HepG2 (cell line): ENCODE results near the gene PHACTR1. TPM values are rescaled to one million over a fixed set of nuclear protein-coding genes. Genes with fewer than 3 reads are reported as not detected.

Experiments
- ATAC-seq: fragments of 200-7000 bp; cut with Tn5 transposase; 3 replicates; pipeline ENCODE4 v1.9.1; 2020; ENCODE audit warnings: mild to moderate bottlenecking, moderate library complexity
- BruUV-seq: library from RNA; stranded (reverse); fragments of 400-500 nt; replicated peaks from 2 replicates; lab custom pipeline; 2021; lab: Mats Ljungman, UMichigan
- CTCF ChIA-PET: fragments of 300-600 bp; formaldehyde crosslinking; extraction: SDS; loops from one replicate; lab custom pipeline; 2021; ENCODE audit warnings: low total read pairs, inconsistent platforms, low intra/inter-chr PET ratio; lab: Yijun Ruan, JAX
- POLR2A ChIA-PET: fragments of 350-600 bp; sonication (Branson Sonifier 250); formaldehyde crosslinking; loops from one replicate; lab custom pipeline; 2020; ENCODE audit warnings: antibody characterized with exemption, inconsistent platforms; lab: Yijun Ruan, JAX
- DNase-seq: peaks from one replicate; pipeline ENCODE4 v3.0.0-alpha.2; 2015; ENCODE audit warnings: low spot score
- FAIRE-seq: peaks from 3 replicates; lab custom pipeline; 2011; peaks lifted over from hg19 to GRCh38; lab: Jason Lieb, UNC
- H2AFZ ChIP-seq: one replicate; pipeline ENCODE4 v1.6.1; 2011; ENCODE audit warnings: low read length, inconsistent platforms
- H3K27ac ChIP-seq: fragments of 300-600 bp; 3 replicates; pipeline ENCODE4 v1.8.0; 2011; ENCODE audit warnings: mixed run types, mild to moderate bottlenecking, mixed read lengths, low read length, inconsistent platforms; ENCODE audit not compliant: insufficient read depth; ENCODE audit errors: extremely low read length
- H3K27me3 ChIP-seq, 2 experiments: fragments of 200-600 bp in 1 of 2; 2 replicates in 1 of 2; 3 replicates in 1 of 2; pipeline versions ENCODE4 v1.6.0 to v1.8.0; 2011; ENCODE audit warnings: low read length in 2 of 2, mild to moderate bottlenecking in 2 of 2, moderate library complexity in 2 of 2, inconsistent platforms in 1 of 2; ENCODE audit not compliant: insufficient read depth in 2 of 2, control insufficient read depth in 1 of 2
- H3K36me3 ChIP-seq, 2 experiments: fragments of 200-600 bp in 1 of 2; replicated peaks in 1 of 2; 2 replicates in 1 of 2; 3 replicates in 1 of 2; pipeline versions ENCODE4 v1.5.1 to v1.8.0; 2011; ENCODE audit warnings: low read length in 2 of 2, inconsistent platforms in 1 of 2; ENCODE audit not compliant: insufficient read depth in 2 of 2, control insufficient read depth in 1 of 2
- H3K4me1 ChIP-seq: 2 replicates; pipeline ENCODE4 v1.5.1; 2012; ENCODE audit warnings: low read length, inconsistent platforms; ENCODE audit not compliant: insufficient read depth
- H3K4me2 ChIP-seq: 2 replicates; pipeline ENCODE4 v1.6.0; 2011; ENCODE audit warnings: low read depth, low read length, inconsistent platforms
- H3K4me3 ChIP-seq, 3 experiments: fragments of 200-600 bp in 1 of 3; sonication (generic), shearing (Covaris generic) in 1 of 3; replicated peaks in 1 of 3; 2 replicates each; pipeline ENCODE4 v1.5.1; 2011 to 2016; ENCODE audit warnings: low read length in 3 of 3, inconsistent platforms in 2 of 3, low read depth in 2 of 3, mild to moderate bottlenecking in 2 of 3, control low read depth in 1 of 3, mixed read lengths in 1 of 3; ENCODE audit not compliant: insufficient read depth in 1 of 3
- H3K79me2 ChIP-seq: one replicate; pipeline ENCODE4 v1.6.1; 2011; ENCODE audit warnings: low read length, inconsistent platforms; ENCODE audit not compliant: insufficient read depth
- H3K9ac ChIP-seq: 2 replicates; pipeline ENCODE4 v1.6.0; 2011; ENCODE audit warnings: mild to moderate bottlenecking, low read depth, low read length, inconsistent platforms; ENCODE audit not compliant: insufficient read depth
- H3K9me3 ChIP-seq: 2 replicates; pipeline ENCODE4 v1.5.1; 2012; ENCODE audit warnings: mild to moderate bottlenecking, low read length
- H4K20me1 ChIP-seq: 2 replicates; pipeline ENCODE4 v1.6.0; 2011; ENCODE audit warnings: inconsistent platforms, mild to moderate bottlenecking, low read length, moderate library complexity; ENCODE audit not compliant: insufficient read depth
- CAMTA2 ChIP-seq: sonication (generic); formaldehyde crosslinking; IDR thresholded peaks from 2 replicates; pipeline ENCODE4 v1.4.0; 2020; ENCODE audit warnings: mild to moderate bottlenecking, missing genetic modification reagents, borderline replicate concordance
- GABPB1 ChIP-seq: IDR thresholded peaks from 2 replicates; pipeline ENCODE4 v1.6.1; 2016; ENCODE audit warnings: mild to moderate bottlenecking, missing genetic modification reagents, moderate library complexity, missing compliant biosample characterization
- GATAD2A ChIP-seq: IDR thresholded peaks from 2 replicates; pipeline ENCODE4 v1.6.1; 2016
- HOXA3 ChIP-seq: sonication (generic); formaldehyde crosslinking; IDR thresholded peaks from 2 replicates; pipeline ENCODE4 v1.5.0; 2020; ENCODE audit warnings: missing genetic modification reagents
- JARID2 ChIP-seq: sonication (generic); formaldehyde crosslinking; IDR thresholded peaks from 2 replicates; pipeline ENCODE4 v1.8.1; 2023; ENCODE audit warnings: missing genetic modification reagents, inconsistent platforms; ENCODE audit not compliant: insufficient replicate concordance
- MIER3 ChIP-seq: IDR thresholded peaks from 2 replicates; pipeline ENCODE4 v1.6.1; 2016; ENCODE audit warnings: missing compliant biosample characterization, borderline replicate concordance
- MTF1 ChIP-seq: sonication (generic); formaldehyde crosslinking; IDR thresholded peaks from 2 replicates; pipeline ENCODE4 v1.5.0; 2020; ENCODE audit warnings: missing genetic modification reagents
- MYNN ChIP-seq: sonication (generic); formaldehyde crosslinking; IDR thresholded peaks from 2 replicates; pipeline ENCODE4 v1.4.0; 2020; ENCODE audit warnings: mild to moderate bottlenecking, low read depth, missing genetic modification reagents
- ZNF234 ChIP-seq: sonication (generic); formaldehyde crosslinking; conservative IDR thresholded peaks from 2 replicates; pipeline ENCODE4 v1.5.1; 2020; ENCODE audit warnings: mild to moderate bottlenecking, missing genetic modification reagents
- ZNF235 ChIP-seq: sonication (generic); formaldehyde crosslinking; IDR thresholded peaks from 2 replicates; pipeline ENCODE4 v1.8.1; 2023; ENCODE audit warnings: mild to moderate bottlenecking, missing genetic modification reagents, borderline replicate concordance
- ZNF777 ChIP-seq: sonication (generic); formaldehyde crosslinking; IDR thresholded peaks from 2 replicates; pipeline ENCODE4 v1.4.0; 2020; ENCODE audit warnings: missing genetic modification reagents
- ZSCAN25 ChIP-seq: sonication (generic); formaldehyde crosslinking; IDR thresholded peaks from 2 replicates; pipeline ENCODE4 v1.8.0; 2022; ENCODE audit warnings: mild to moderate bottlenecking, missing genetic modification reagents
- WGBS: methylation state at CpG from one replicate; pipeline ENCODE4 v1.1.6; 2017; ENCODE audit warnings: low lambda C conversion rate; 5-methylcytosine and 5-hydroxymethylcytosine counted together
- in situ Hi-C: cut with HindIII; loops from 2 replicates; pipeline ENCODE4 v1.10.0; 2017; ENCODE audit warnings: low pct_unique_long_range_greater_than_20kb; ENCODE audit not compliant: extremely low pct_ligation_motif_present
- intact Hi-C: fragments of 100-400 bp; cut with micrococcal nuclease; formaldehyde crosslinking; loops from one replicate; pipeline ENCODE4 v1.10.0; 2022; ENCODE audit not compliant: unreplicated experiment
- polyA plus RNA-seq, 8 experiments: library from polyadenylated mRNA; depleted of rRNA in 3 of 8; stranded (reverse) in 7 of 8; unstranded in 1 of 8; fragments of >200 nt; fragmentation: Illumina TruSeq in 4 of 8; extraction: Trizol in 4 of 8; gene quantifications; 2 replicates each; pipeline versions ENCODE4 v1.2.1 to v1.2.3, GENCODE V29; 2011 to 2016; ENCODE audit warnings: low read depth in 4 of 8, missing spikeins in 1 of 8, mixed read lengths in 1 of 8; ENCODE audit not compliant: insufficient read depth in 1 of 8
- total RNA-seq, 5 experiments: library from RNA; depleted of rRNA; stranded (reverse); fragments of >200 nt; fragmentation: Illumina TruSeq; extraction: Trizol; gene quantifications; 2 replicates each; pipeline ENCODE4 v1.2.3, GENCODE V29; 2016; ENCODE audit warnings: low read depth in 1 of 5
- TF ChIP-seq, protein P1 (sequence below): sonication (generic); formaldehyde crosslinking; IDR thresholded peaks from 2 replicates; pipeline ENCODE4 v1.8.0; 2022; ENCODE audit warnings: missing genetic modification reagents, mild to moderate bottlenecking, inconsistent platforms, borderline replicate concordance
- TF ChIP-seq, protein P2 (sequence below), 2 experiments: sonication (generic) in 1 of 2; formaldehyde crosslinking in 1 of 2; IDR thresholded peaks; 2 replicates each; pipeline versions ENCODE4 v1.5.1 to v1.6.1; 2011 to 2020; ENCODE audit warnings: borderline replicate concordance in 1 of 2, low read depth in 1 of 2, low read length in 1 of 2, mild to moderate bottlenecking in 1 of 2, missing genetic modification reagents in 1 of 2, moderate library complexity in 1 of 2
- TF ChIP-seq, protein P3 (sequence below): sonication (generic); formaldehyde crosslinking; IDR thresholded peaks from 2 replicates; pipeline ENCODE4 v1.4.0; 2020; ENCODE audit warnings: missing genetic modification reagents, mild to moderate bottlenecking, borderline replicate concordance
- TF ChIP-seq, protein P4 (sequence below): sonication (generic); formaldehyde crosslinking; IDR thresholded peaks from 2 replicates; pipeline ENCODE4 v1.9.0; 2022; ENCODE audit warnings: low read depth, missing genetic modification reagents

The PHACTR1 gene
- total and polyA plus RNA-seq, 2 of the 13 experiments (the other 11 are each of a cell fraction or from before 2014, with no cell fraction given) = 0.09 TPM; not detected in 1

DNA sequence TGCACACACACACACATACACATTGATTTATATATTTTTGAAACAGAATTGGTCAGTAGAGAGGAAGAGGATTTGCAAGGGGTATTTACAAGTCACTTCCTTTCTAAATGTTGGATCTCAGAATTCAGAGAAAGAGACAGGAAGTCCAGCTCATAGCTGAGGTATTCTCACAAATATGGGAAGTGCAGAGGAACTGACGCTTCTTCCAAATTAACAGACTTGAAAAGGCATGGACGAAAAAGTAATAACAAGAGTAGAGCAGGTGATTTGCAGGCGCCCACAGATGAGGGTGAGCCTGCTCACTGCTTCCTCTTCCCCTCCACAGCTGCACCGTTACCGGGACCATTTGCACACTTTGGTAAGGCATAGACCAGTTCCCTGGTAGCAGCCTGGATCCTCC, 246.4 kb downstream of the PHACTR1 start (continued):
- no peak for TF ChIP-seq HOXA3
- TF ChIP-seq CAMTA2 (CRISPR knock-in tag) = no peak
- TF ChIP-seq GABPB1 (CRISPR knock-in tag) = no peak
- TF ChIP-seq MTF1 (CRISPR knock-in tag) = no peak

DNA sequence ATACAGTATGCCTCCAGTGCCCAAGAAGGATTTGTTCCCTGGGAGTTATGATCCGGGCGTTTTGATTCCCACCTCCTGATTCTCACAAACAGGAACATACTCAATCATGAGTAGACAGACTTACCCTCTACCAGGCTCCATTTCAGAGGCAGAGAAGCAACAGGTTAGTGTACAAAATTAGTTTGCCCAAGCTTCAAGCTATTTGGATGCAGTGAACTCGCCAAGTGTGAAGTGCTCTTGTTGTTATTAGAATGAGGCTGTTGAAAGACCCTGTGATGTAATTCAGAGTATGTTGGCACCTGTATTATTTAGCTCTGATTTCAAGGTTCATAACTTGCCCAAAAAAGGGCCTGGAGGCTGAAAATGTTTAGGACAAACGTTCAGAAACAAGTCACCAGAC, 247.0 kb downstream of the PHACTR1 start:
- in situ Hi-C loops = no loop called here
- no peaks in the 10 kb centered on the region for H4K20me1 ChIP-seq
- ATAC-seq = no peak
- no TSS peak for BruUV-seq
- H3K27me3 ChIP-seq = peaks cover 0 to 41% of the 10 kb centered on the region in 2 experiments; a peak in 3 of 5 replicates
- no peak overlapping the region for H3K27ac ChIP-seq
- POLR2A ChIA-PET = no interaction called here
- CTCF ChIA-PET = no interaction called here
- no peaks in the 10 kb centered on the region for H3K9me3 ChIP-seq
- H3K36me3 ChIP-seq = no peaks in the 10 kb centered on the region
- no peak overlapping the region for H3K4me2 ChIP-seq
- intact Hi-C loops = no loop called here
- no peak overlapping the region for H2AFZ ChIP-seq
- no peak overlapping the region for H3K4me3 ChIP-seq
- H3K4me1 ChIP-seq = no peaks in the 10 kb centered on the region
- DNase-seq = no peak
- H3K9ac ChIP-seq = no peak overlapping the region
- FAIRE-seq = no peak
- no peaks in the 10 kb centered on the region for H3K79me2 ChIP-seq
- WGBS = 0% methylated on average over 4 of the region's 4 CpGs
- TF ChIP-seq, protein P1, sequence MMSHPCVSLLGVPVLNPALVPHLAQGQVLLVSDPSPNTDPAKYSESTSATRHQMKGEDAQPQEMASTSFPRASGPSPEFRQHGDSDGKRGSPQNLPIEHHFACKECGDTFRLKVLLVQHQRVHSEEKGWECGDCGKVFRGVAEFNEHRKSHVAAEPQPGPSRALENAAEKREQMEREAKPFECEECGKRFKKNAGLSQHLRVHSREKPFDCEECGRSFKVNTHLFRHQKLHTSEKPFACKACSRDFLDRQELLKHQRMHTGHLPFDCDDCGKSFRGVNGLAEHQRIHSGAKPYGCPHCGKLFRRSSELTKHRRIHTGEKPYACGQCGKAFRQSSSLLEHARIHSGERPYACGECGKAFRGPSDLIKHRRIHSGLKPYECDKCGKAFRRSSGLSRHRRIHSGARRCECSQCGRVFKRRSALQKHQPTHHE (CRISPR knock-in tag) = no peak
- TF ChIP-seq GATAD2A (CRISPR knock-in tag) (no peak), JARID2 (CRISPR knock-in tag) (no peak), MIER3 (CRISPR knock-in tag) (no peak), ZNF235 (CRISPR knock-in tag) (no peak), ZNF234 (CRISPR knock-in tag) (no peak), MYNN (CRISPR knock-in tag) (no peak), ZSCAN25 (CRISPR knock-in tag) (no peak), ZNF777 (CRISPR knock-in tag) (no peak)
- TF ChIP-seq, protein P2, sequence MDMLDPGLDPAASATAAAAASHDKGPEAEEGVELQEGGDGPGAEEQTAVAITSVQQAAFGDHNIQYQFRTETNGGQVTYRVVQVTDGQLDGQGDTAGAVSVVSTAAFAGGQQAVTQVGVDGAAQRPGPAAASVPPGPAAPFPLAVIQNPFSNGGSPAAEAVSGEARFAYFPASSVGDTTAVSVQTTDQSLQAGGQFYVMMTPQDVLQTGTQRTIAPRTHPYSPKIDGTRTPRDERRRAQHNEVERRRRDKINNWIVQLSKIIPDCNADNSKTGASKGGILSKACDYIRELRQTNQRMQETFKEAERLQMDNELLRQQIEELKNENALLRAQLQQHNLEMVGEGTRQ (IDR thresholded peaks at IDR 0.05; ENCODE audit: low read depth, low read length) = no peak
- TF ChIP-seq, protein P2 (CRISPR knock-in tag; IDR thresholded peaks at IDR 0.05; ENCODE audit: borderline replicate concordance) = no peak
- TF ChIP-seq, protein P3, sequence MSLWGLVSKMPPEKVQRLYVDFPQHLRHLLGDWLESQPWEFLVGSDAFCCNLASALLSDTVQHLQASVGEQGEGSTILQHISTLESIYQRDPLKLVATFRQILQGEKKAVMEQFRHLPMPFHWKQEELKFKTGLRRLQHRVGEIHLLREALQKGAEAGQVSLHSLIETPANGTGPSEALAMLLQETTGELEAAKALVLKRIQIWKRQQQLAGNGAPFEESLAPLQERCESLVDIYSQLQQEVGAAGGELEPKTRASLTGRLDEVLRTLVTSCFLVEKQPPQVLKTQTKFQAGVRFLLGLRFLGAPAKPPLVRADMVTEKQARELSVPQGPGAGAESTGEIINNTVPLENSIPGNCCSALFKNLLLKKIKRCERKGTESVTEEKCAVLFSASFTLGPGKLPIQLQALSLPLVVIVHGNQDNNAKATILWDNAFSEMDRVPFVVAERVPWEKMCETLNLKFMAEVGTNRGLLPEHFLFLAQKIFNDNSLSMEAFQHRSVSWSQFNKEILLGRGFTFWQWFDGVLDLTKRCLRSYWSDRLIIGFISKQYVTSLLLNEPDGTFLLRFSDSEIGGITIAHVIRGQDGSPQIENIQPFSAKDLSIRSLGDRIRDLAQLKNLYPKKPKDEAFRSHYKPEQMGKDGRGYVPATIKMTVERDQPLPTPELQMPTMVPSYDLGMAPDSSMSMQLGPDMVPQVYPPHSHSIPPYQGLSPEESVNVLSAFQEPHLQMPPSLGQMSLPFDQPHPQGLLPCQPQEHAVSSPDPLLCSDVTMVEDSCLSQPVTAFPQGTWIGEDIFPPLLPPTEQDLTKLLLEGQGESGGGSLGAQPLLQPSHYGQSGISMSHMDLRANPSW = no peak
- TF ChIP-seq, protein P4, sequence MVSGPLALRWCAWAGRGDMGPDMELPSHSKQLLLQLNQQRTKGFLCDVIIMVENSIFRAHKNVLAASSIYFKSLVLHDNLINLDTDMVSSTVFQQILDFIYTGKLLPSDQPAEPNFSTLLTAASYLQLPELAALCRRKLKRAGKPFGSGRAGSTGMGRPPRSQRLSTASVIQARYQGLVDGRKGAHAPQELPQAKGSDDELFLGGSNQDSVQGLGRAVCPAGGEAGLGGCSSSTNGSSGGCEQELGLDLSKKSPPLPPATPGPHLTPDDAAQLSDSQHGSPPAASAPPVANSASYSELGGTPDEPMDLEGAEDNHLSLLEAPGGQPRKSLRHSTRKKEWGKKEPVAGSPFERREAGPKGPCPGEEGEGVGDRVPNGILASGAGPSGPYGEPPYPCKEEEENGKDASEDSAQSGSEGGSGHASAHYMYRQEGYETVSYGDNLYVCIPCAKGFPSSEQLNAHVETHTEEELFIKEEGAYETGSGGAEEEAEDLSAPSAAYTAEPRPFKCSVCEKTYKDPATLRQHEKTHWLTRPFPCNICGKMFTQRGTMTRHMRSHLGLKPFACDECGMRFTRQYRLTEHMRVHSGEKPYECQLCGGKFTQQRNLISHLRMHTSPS (CRISPR knock-in tag) = no peak
